Measurements from ENCODE around the gene FOXN1.

DNA sequence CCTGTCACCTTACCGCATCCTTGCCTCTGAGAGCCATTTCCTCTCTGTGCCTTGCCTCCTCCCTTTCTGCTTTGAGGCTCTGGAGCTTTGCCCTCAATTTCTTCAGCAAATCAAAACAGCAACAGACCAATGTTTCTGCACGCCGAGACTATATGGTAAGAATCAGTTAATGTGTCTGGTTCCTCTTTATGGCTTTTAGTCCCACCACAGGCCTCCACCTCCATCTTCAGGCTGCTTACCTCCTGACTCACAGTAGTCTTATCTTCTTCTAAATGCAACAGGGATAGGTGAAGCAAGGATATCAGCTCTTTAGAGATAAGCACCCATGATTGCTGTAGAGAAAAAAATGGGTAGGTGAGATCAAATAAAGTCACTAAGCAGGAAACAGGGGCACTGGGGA lies 79.7 kb downstream of the FOXN1 start:
- TF ChIP-seq EZH2 (IDR thresholded peaks at IDR 0.05; ENCODE audit: low read length, missing control alignments) = no peak
- TF ChIP-seq, protein P1, sequence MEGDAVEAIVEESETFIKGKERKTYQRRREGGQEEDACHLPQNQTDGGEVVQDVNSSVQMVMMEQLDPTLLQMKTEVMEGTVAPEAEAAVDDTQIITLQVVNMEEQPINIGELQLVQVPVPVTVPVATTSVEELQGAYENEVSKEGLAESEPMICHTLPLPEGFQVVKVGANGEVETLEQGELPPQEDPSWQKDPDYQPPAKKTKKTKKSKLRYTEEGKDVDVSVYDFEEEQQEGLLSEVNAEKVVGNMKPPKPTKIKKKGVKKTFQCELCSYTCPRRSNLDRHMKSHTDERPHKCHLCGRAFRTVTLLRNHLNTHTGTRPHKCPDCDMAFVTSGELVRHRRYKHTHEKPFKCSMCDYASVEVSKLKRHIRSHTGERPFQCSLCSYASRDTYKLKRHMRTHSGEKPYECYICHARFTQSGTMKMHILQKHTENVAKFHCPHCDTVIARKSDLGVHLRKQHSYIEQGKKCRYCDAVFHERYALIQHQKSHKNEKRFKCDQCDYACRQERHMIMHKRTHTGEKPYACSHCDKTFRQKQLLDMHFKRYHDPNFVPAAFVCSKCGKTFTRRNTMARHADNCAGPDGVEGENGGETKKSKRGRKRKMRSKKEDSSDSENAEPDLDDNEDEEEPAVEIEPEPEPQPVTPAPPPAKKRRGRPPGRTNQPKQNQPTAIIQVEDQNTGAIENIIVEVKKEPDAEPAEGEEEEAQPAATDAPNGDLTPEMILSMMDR (conservative IDR thresholded peaks at IDR 0.05 in 1 of 2, IDR thresholded peaks at IDR 0.05 in 1 of 2; ENCODE audit: low read depth in 1 of 2, low read length in 2 of 2) = no peak

Data from fibroblast of lung (primary cell).